Anterior cingulate cortex (tissue), 58 donors: ENCODE data around the gene PDZD8.

Experiments
- DNase-seq, 58 donors: peaks; one replicate each; lab custom pipeline; 2025; lab: John Stamatoyannopoulos, UW

Gene PDZD8

GRCh38 chr10:117261501-117261900 is 113.7 kb downstream of the PDZD8 start:
- DNase-seq = no peak

- no peak for DNase-seq
Observed at GRCh38 chr10:117260084-117260483, 115.2 kb downstream of the PDZD8 start.

- no peak for DNase-seq
Observed at GRCh38 chr10:117259279-117259678, 116.0 kb downstream of the PDZD8 start.

- no peak for DNase-seq
Observed at GRCh38 chr10:117257721-117258120, 117.5 kb downstream of the PDZD8 start.

GRCh38 chr10:117256910-117257309 is 118.3 kb downstream of the PDZD8 start:
- no peak for DNase-seq

- no peak for DNase-seq
Observed at GRCh38 chr10:117255835-117256460, 119.3 kb downstream of the PDZD8 start.

- DNase-seq = no peak
Observed at GRCh38 chr10:117254774-117255735, 120.2 kb downstream of the PDZD8 start.

- DNase-seq = no peak
Observed at GRCh38 chr10:117254338-117254737, 120.9 kb downstream of the PDZD8 start.

GRCh38 chr10:117253908-117254307 is 121.3 kb downstream of the PDZD8 start:
- DNase-seq = no peak

GRCh38 chr10:117250411-117250810 is 124.8 kb downstream of the PDZD8 start:
- DNase-seq = no peak

- no peak for DNase-seq
Observed at GRCh38 chr10:117249493-117250093, 125.6 kb downstream of the PDZD8 start.

- no peak for DNase-seq
Observed at GRCh38 chr10:117248750-117249465, 126.3 kb downstream of the PDZD8 start.

GRCh38 chr10:117246997-117247671 is 128.1 kb downstream of the PDZD8 start:
- no peak for DNase-seq

- DNase-seq = no peak
Observed at GRCh38 chr10:117242463-117242832, 132.8 kb downstream of the PDZD8 start.

- DNase-seq = no peak
Observed at GRCh38 chr10:117241541-117242462, 133.4 kb downstream of the PDZD8 start.

GRCh38 chr10:117240621-117241529 is 134.4 kb downstream of the PDZD8 start, which contains the start of gene SLC18A2:
SLC18A2 (plus strand) TSS chr10:117241114; CDS start chr10:117241694, 580 bp downstream.
- no peak for DNase-seq

- no peak for DNase-seq
Observed at GRCh38 chr10:117239721-117240620, 135.3 kb downstream of the PDZD8 start.
